A549 (cell line): ENCODE data around the gene ARHGEF7.

ENCODE experiments used
- CTCF ChIP-seq: fragments of >200 bp; sonication (Bioruptor Twin); formaldehyde crosslinking; IDR thresholded peaks from 3 replicates; pipeline ENCODE4 v1.5.1; 2016
- HDAC2 ChIP-seq: fragments of 200-600 bp; sonication (generic); IDR thresholded peaks from 2 replicates; pipeline ENCODE4 v1.6.1; 2016
- JUN ChIP-seq, 2 experiments: fragments of >200 bp; sonication (Bioruptor Twin); formaldehyde crosslinking; IDR thresholded peaks; 2 replicates in 1 of 2; 3 replicates in 1 of 2; pipeline ENCODE4 v1.6.1; 2016 to 2017
- JUNB ChIP-seq: fragments of >200 bp; sonication (Bioruptor Twin); formaldehyde crosslinking; IDR thresholded peaks from 2 replicates; pipeline ENCODE4 v1.6.1; 2016
- MAZ ChIP-seq: fragments of 150-350 bp; IDR thresholded peaks from 2 replicates; pipeline ENCODE4 v1.6.1; 2014; ENCODE audit warnings: antibody characterized with exemption, low read depth, low read length, borderline replicate concordance
- POLR2A ChIP-seq: IDR thresholded peaks from 2 replicates; pipeline ENCODE4 v1.6.1; 2012; ENCODE audit warnings: mild to moderate bottlenecking, low read length
- TP53 ChIP-seq: fragments of 250-450 bp; sonication (Bioruptor Pico); IDR thresholded peaks from 2 replicates; pipeline ENCODE4 v1.5.0; 2021; ENCODE audit warnings: mild to moderate bottlenecking, moderate library complexity
- ZNF302 ChIP-seq: fragments of 250-450 bp; sonication (Bioruptor Pico); IDR thresholded peaks from 2 replicates; pipeline ENCODE4 v1.9.0; 2021; ENCODE audit warnings: inconsistent platforms, mild to moderate bottlenecking, moderate library complexity

GRCh38 chr13:111291908-111292307 lies 176.8 kb downstream of the ARHGEF7 start:
- TF ChIP-seq ZNF302 (CRISPR knock-in tag) (no peak), POLR2A (no peak), CTCF (no peak), TP53 (CRISPR knock-in tag) (no peak), JUNB (no peak), HDAC2 (no peak), MAZ (no peak), JUN (IDR thresholded peaks at IDR 0.05) (no peak)
